HFF-Myc (cell line): ENCODE results near the gene TSPO2.

Source experiments
- DNase-seq: peaks from one replicate; pipeline ENCODE4 v3.0.0-alpha.2; 2011; ENCODE audit warnings: low read depth; ENCODE audit errors: extremely low read depth
- H3K4me3 ChIP-seq: replicated peaks from 2 replicates; pipeline ENCODE4 v1.5.1; 2011; ENCODE audit warnings: low read depth, mild to moderate bottlenecking, control low read depth, low read length
- CTCF ChIP-seq: IDR thresholded peaks from 2 replicates; pipeline ENCODE4 v1.5.1; 2012; ENCODE audit warnings: mild to moderate bottlenecking, low read depth, low read length, control low read depth; ENCODE audit errors: missing control alignments

TSPO2 gene

DNA sequence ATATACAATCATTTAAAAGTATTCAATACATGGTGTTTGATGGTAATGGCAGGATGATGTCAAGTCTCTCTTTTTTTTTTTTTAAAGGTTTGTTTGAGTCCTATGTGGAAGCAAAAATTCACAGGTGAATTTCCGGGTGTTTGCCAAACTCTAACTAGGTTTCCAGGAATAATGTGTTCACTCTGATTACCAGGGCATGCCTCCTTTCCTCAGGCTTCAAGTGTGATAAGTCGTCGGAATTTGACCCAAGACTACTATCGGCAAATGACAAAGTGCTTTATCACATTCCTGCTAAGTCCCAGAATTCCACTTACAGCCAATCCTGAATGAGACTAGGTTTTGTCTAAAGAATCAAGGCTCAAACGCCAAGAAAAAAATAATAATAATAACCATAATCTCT, 22.6 kb downstream of the TSPO2 start:
- TF ChIP-seq CTCF = no peak
- no peak overlapping the region for H3K4me3 ChIP-seq
- DNase-seq = no peak

- TF ChIP-seq CTCF = no peak
- no peak overlapping the region for H3K4me3 ChIP-seq
- no peak for DNase-seq
These were observed 23.3 kb downstream of the TSPO2 start for GRCh38 chr6:41065550-41066026.

- peak; percentile 70 for DNase-seq
These were observed 24.6 kb downstream of the TSPO2 start for GRCh38 chr6:41066867-41067304.

DNA sequence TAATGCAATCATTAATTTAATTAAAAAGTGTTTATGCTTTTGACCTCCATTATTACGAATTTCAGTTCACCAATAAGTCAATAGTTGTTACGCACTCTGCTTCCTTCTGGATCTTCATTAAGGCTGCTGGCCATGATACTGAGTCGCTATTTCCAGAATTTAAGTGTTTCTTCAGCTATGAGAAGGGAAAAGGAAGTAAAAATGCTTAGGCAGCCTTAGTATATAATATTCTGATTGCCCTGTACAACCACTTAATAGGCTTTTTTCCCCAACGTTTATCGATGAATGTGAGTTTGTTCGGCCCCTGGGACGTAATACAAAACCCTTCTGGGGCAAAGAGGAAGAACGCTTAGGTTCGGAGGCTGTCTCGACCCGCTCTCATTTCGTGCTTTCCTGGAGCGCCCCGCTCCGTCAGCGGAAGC, 29.2 kb downstream of the TSPO2 start:
- peak overlapping the region; percentile 85 for H3K4me3 ChIP-seq
- DNase-seq = no peak
- TF ChIP-seq CTCF = no peak

More at GRCh38 chr6:41066867-41067304, 24.6 kb downstream of the TSPO2 start:
- H3K4me3 ChIP-seq = no peak overlapping the region
- TF ChIP-seq CTCF = peak; percentile 81

DNA sequence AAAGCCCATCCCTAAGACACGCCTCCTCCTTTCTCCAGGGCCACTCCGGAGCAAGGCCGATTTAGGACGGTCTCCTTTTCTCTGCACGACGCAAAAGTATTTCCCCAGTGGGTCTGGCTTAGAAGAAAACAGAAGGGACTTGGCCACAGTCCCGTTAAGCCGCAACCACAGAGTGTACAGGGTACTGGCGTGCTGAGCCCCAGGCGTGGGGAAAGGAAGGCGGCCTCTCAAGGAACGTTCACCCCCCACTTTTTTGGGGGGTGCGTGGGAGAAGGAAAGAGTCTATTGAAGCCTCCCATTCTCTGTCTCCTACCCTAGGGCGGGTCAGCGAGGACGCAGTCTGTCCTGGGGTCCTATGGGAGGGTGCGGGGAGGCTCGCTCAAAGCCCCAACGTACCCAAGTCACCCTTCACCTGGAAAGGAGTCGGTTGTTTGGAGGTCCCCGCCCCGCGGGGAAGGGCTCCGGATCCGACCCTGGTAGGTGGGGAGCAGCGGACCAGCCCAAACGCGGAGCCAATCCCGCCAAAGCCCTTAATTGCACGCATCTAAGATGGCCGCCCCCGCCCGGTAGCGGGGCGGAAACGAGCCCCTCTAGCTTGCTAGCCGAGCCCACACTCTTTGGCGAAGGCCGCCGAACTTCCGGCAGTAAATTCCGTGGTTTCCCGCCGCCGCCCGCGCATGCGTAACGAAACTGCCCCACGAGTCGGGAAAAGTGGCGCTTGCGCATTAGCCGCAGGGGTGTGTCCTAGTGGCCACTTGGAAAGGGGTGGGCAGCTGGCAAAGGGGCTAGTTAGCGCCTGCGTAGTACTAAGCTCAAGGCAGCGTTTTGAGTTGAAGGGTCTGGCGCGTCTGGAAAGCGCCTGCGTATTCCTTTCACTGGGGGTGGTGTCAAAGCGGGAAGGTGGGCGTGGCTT, 29.9 kb downstream of the TSPO2 start, which contains the start of gene OARD1:
TSS of gene OARD1 (minus strand) at position 434 of the 913 bp plus-strand sequence. CDS start 722 bp downstream, outside the sequence.
- no peak for TF ChIP-seq CTCF
- peak within 1 kb of the TSS; percentile 85 for H3K4me3 ChIP-seq
- DNase-seq = peak; percentile 99

- peak within 1 kb of the TSS; percentile 85 for H3K4me3 ChIP-seq
- TF ChIP-seq CTCF = no peak
- DNase-seq = no peak
These were observed 30.6 kb downstream of the TSPO2 start, which contains the start of gene NFYA for GRCh38 chr6:41072836-41073202. Gene NFYA (plus strand): TSS chr6:41072974. CDS start chr6:41079090, 6,116 bp downstream.
